Prostate gland (tissue), 2 donors: Measurements from ENCODE around the gene NME3.

ENCODE experiments used
- POLR2A ChIP-seq: fragments of 450-650 bp; IDR thresholded peaks from one replicate; pipeline ENCODE4 v1.6.1; 2016; ENCODE audit warnings: antibody characterized with exemption, mild to moderate bottlenecking
- POLR2AphosphoS5 ChIP-seq: sonication (generic); formaldehyde crosslinking; IDR thresholded peaks from one replicate; pipeline ENCODE4 v1.6.1; 2017; ENCODE audit warnings: antibody characterized with exemption
- TF ChIP-seq, protein P1 (sequence below), 4 experiments: fragments of 200-600 bp in 2 of 4; fragments of 450-650 bp in 2 of 4; sonication (generic) in 2 of 4; IDR thresholded peaks; 1 replicate in 3 of 4; 2 replicates in 1 of 4; pipeline ENCODE4 v1.5.1; 2016 to 2019; ENCODE audit warnings: antibody characterized with exemption in 4 of 4, mild to moderate bottlenecking in 2 of 4, moderate library complexity in 2 of 4

DNA sequence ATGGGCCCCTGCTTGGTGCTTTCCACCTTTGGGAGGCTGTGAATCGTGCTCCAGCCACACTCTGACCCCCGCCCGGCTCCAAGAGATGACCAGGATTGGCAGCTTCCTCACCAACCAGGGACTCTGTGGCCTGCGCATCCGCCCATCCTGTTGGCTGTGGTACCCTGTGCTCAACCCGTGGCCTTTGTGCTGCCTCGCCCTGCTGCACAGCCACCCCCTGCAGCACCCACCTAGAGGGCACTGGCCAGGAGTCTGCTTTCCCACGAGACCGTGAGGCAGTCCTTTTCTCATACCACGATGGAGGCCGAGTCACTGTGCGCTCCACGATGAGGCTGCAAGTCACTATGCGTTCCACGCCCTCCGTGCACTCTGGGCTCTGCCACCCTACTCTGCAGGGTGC lies 19.4 kb downstream of the NME3 start:
- TF ChIP-seq, protein P1, sequence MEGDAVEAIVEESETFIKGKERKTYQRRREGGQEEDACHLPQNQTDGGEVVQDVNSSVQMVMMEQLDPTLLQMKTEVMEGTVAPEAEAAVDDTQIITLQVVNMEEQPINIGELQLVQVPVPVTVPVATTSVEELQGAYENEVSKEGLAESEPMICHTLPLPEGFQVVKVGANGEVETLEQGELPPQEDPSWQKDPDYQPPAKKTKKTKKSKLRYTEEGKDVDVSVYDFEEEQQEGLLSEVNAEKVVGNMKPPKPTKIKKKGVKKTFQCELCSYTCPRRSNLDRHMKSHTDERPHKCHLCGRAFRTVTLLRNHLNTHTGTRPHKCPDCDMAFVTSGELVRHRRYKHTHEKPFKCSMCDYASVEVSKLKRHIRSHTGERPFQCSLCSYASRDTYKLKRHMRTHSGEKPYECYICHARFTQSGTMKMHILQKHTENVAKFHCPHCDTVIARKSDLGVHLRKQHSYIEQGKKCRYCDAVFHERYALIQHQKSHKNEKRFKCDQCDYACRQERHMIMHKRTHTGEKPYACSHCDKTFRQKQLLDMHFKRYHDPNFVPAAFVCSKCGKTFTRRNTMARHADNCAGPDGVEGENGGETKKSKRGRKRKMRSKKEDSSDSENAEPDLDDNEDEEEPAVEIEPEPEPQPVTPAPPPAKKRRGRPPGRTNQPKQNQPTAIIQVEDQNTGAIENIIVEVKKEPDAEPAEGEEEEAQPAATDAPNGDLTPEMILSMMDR (IDR thresholded peaks at IDR 0.05) = no peak
- TF ChIP-seq POLR2AphosphoS5 (no peak), POLR2A (no peak)
